B cell (primary cell): ENCODE measurements around the gene JMY. TPM values are rescaled to one million over a fixed set of nuclear protein-coding genes. Genes with fewer than 3 reads are reported as not detected.

Experiments used
- ATAC-seq: fragments of 200-7000 bp; cut with Tn5 transposase; one replicate; pipeline ENCODE4 v1.10.0; 2021; ENCODE audit warnings: low read depth, mild to moderate bottlenecking, moderate number of reproducible peaks, moderate library complexity
- CTCF ChIA-PET: fragments of 350-600 bp; sonication (Branson Sonifier 250); formaldehyde crosslinking; loops from one replicate; lab custom pipeline; 2021; ENCODE audit warnings: antibody characterized with exemption, inconsistent platforms; lab: Charles Lee
- POLR2A ChIA-PET: fragments of 350-600 bp; sonication (Branson Sonifier 250); formaldehyde crosslinking; loops from one replicate; lab custom pipeline; 2021; ENCODE audit warnings: antibody characterized with exemption; lab: Charles Lee
- DNase-seq: peaks from one replicate; pipeline ENCODE4 v3.0.0; 2013
- H2AFZ ChIP-seq: 2 replicates; pipeline ENCODE4 v1.6.1; 2012; ENCODE audit warnings: mild to moderate bottlenecking, low read depth, low read length; ENCODE audit not compliant: insufficient read depth, poor library complexity, severe bottlenecking
- H3K27ac ChIP-seq, 2 donors: 1 replicate in 1 of 2; 2 replicates in 1 of 2; pipeline ENCODE4 v1.5.1; 2012 to 2013; ENCODE audit warnings: low read length in 2 of 2, mild to moderate bottlenecking in 2 of 2, moderate library complexity in 1 of 2
- H3K27me3 ChIP-seq, 4 experiments: fragments of 200-600 bp in 1 of 4; sonication (generic) in 1 of 4; replicated peaks in 1 of 4; 1 replicate in 2 of 4; 2 replicates in 2 of 4; pipeline versions ENCODE4 v1.6.1 to v1.7.0; 2013 to 2016; ENCODE audit warnings: low read length in 3 of 4, mild to moderate bottlenecking in 2 of 4, mixed read lengths in 1 of 4, moderate library complexity in 1 of 4; ENCODE audit not compliant: insufficient read depth in 4 of 4, control insufficient read depth in 3 of 4; ENCODE audit errors: control extremely low read depth in 1 of 4
- H3K36me3 ChIP-seq, 2 experiments: replicated peaks in 1 of 2; 1 replicate in 1 of 2; 2 replicates in 1 of 2; pipeline versions ENCODE4 v1.6.1 to v1.7.1; 2013; ENCODE audit warnings: low read length in 1 of 2; ENCODE audit not compliant: insufficient read depth in 2 of 2, control insufficient read depth in 1 of 2; ENCODE audit errors: control extremely low read depth in 1 of 2, extremely low read depth in 1 of 2
- H3K4me1 ChIP-seq, 2 donors: fragments of 200-600 bp in 1 of 2; sonication (generic) in 1 of 2; 1 replicate in 1 of 2; 2 replicates in 1 of 2; pipeline versions ENCODE4 v1.5.1 to v1.6.1; 2013 to 2017; ENCODE audit warnings: low read length in 2 of 2; ENCODE audit not compliant: control insufficient read depth in 2 of 2, insufficient read depth in 2 of 2
- H3K4me2 ChIP-seq: replicated peaks from 2 replicates; pipeline ENCODE3; 2012; ENCODE audit warnings: mild to moderate bottlenecking, low read depth, low read length; ENCODE audit not compliant: poor library complexity, severe bottlenecking
- H3K4me3 ChIP-seq, 5 experiments: fragments of 200-600 bp in 1 of 5; sonication (generic) in 1 of 5; 1 replicate in 3 of 5; 2 replicates in 2 of 5; pipeline versions ENCODE4 v1.5.1 to v1.7.0; 2011 to 2016; ENCODE audit warnings: low read length in 4 of 5, mild to moderate bottlenecking in 4 of 5, low read depth in 2 of 5, control low read depth in 1 of 5, moderate library complexity in 1 of 5; ENCODE audit not compliant: insufficient read depth in 1 of 5; ENCODE audit errors: control extremely low read depth in 1 of 5, extremely low read depth in 1 of 5
- H3K79me2 ChIP-seq: fragments of 200-600 bp; sonication (generic); one replicate; pipeline ENCODE4 v1.6.0; 2016; ENCODE audit warnings: low read length; ENCODE audit not compliant: control insufficient read depth, insufficient read depth
- H3K9ac ChIP-seq: fragments of 200-600 bp; sonication (generic); 2 replicates; pipeline ENCODE4 v1.6.1; 2017; ENCODE audit warnings: mild to moderate bottlenecking, low read length, moderate library complexity
- H3K9me3 ChIP-seq, 3 donors: one replicate each; pipeline versions ENCODE4 v1.6.1 to v1.7.1; 2013; ENCODE audit warnings: low read length in 2 of 3; ENCODE audit not compliant: control insufficient read depth in 2 of 3, insufficient read depth in 1 of 3; ENCODE audit errors: control extremely low read depth in 1 of 3
- H4K20me1 ChIP-seq: 2 replicates; pipeline ENCODE4 v1.6.0; 2012; ENCODE audit warnings: mild to moderate bottlenecking, low read length; ENCODE audit not compliant: insufficient read depth, control insufficient read depth, poor library complexity, severe bottlenecking
- H3K27ac Mint-ChIP-seq: one replicate; pipeline ENCODE4 v1.8.0; 2021; ENCODE audit warnings: mixed read lengths
- H3K27me3 Mint-ChIP-seq: one replicate; pipeline ENCODE4 v1.8.0; 2021; ENCODE audit warnings: mixed read lengths
- H3K4me1 Mint-ChIP-seq: one replicate; pipeline ENCODE4 v1.8.0; 2021; ENCODE audit warnings: mixed read lengths
- H3K4me3 Mint-ChIP-seq: one replicate; pipeline ENCODE4 v1.8.0; 2021; ENCODE audit warnings: mixed read lengths
- H3K9me3 Mint-ChIP-seq: one replicate; pipeline ENCODE4 v1.8.0; 2022; ENCODE audit warnings: mixed read lengths; ENCODE audit not compliant: insufficient read depth
- EZH2 ChIP-seq: IDR thresholded peaks from 2 replicates; pipeline ENCODE4 v1.6.1; 2012; ENCODE audit warnings: borderline replicate concordance, low read depth, mild to moderate bottlenecking, moderate library complexity, low read length; ENCODE audit not compliant: insufficient read depth, poor library complexity, severe bottlenecking
- WGBS: methylation state at CpG from one replicate; pipeline ENCODE4 v1.1.5; 2013; ENCODE audit warnings: missing lambda C conversion rate; ENCODE audit not compliant: insufficient coverage; 5-methylcytosine and 5-hydroxymethylcytosine counted together
- intact Hi-C: fragments of 100-400 bp; cut with micrococcal nuclease; formaldehyde crosslinking; loops from one replicate; pipeline ENCODE4 v1.10.0; 2022
- polyA plus RNA-seq: library from polyadenylated mRNA; depleted of rRNA; stranded (reverse); fragments of >200 nt; gene quantifications from 2 replicates; pipeline ENCODE4 v1.2.3, GENCODE V29; 2012
- total RNA-seq, 2 donors: library from RNA; stranded (reverse); fragments of 120-200 nt in 1 of 2; gene quantifications; 1 replicate in 1 of 2; 2 replicates in 1 of 2; pipeline versions ENCODE4 v1.2.3 to v1.2.4, GENCODE V29; 2013 to 2022
- TF ChIP-seq, protein P1 (sequence below): fragments of 200-600 bp; IDR thresholded peaks from one replicate; pipeline ENCODE4 v1.8.0; 2022; ENCODE audit warnings: antibody characterized with exemption, mild to moderate bottlenecking

Gene JMY
- total and polyA plus RNA-seq, 2 donors (not counting 1 experiment from before 2014, with no cell fraction given) = 2.7 to 20.5 TPM

DNA sequence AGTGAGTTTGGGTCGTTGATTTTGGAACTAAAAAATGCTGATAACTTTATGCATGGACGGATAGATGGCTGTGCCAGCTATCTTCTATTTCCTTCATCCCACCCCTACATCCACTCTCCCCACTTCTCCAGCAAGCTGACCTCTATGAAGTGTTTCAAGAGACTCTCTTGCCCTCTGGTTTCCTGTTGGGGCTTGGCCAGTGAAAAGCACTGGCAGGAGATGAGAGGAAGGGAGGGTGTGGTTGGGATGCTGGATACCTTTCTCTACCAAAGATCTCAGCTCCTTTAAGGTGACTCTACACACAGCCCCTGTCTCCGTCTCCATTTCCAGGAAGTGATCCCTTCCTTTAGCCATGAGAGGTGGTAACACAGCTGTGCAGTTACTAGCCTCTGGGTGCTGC, 30.0 kb upstream of the JMY start:
- Histone ChIP-seq H2AFZ (no peak overlapping the region), H3K36me3 (no peaks in the 10 kb centered on the region), H4K20me1 (no peaks in the 10 kb centered on the region), H3K4me2 (no peak overlapping the region), H3K79me2 (no peaks in the 10 kb centered on the region), H3K4me1 (no peaks in the 10 kb centered on the region), H3K9me3 (no peaks in the 10 kb centered on the region), H3K4me3 (no peak overlapping the region), H3K27me3 (no peaks in the 10 kb centered on the region), H3K9ac (no peak overlapping the region), H3K27ac (no peak overlapping the region)
- TF ChIP-seq, protein P1, sequence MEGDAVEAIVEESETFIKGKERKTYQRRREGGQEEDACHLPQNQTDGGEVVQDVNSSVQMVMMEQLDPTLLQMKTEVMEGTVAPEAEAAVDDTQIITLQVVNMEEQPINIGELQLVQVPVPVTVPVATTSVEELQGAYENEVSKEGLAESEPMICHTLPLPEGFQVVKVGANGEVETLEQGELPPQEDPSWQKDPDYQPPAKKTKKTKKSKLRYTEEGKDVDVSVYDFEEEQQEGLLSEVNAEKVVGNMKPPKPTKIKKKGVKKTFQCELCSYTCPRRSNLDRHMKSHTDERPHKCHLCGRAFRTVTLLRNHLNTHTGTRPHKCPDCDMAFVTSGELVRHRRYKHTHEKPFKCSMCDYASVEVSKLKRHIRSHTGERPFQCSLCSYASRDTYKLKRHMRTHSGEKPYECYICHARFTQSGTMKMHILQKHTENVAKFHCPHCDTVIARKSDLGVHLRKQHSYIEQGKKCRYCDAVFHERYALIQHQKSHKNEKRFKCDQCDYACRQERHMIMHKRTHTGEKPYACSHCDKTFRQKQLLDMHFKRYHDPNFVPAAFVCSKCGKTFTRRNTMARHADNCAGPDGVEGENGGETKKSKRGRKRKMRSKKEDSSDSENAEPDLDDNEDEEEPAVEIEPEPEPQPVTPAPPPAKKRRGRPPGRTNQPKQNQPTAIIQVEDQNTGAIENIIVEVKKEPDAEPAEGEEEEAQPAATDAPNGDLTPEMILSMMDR = no peak
- no peak for TF ChIP-seq EZH2
- Mint-ChIP-seq H3K27me3 (no peaks in the 10 kb centered on the region), H3K9me3 (no peaks in the 10 kb centered on the region), H3K4me1 (no peaks in the 10 kb centered on the region), H3K4me3 (no peak overlapping the region), H3K27ac (no peak overlapping the region)
- CTCF ChIA-PET = no interaction called here
- POLR2A ChIA-PET = no interaction called here
- intact Hi-C loops = no loop called here
- WGBS = no CpG with 5 or more reads among the region's 3 CpGs
- DNase-seq = no peak
- no peak for ATAC-seq

DNA sequence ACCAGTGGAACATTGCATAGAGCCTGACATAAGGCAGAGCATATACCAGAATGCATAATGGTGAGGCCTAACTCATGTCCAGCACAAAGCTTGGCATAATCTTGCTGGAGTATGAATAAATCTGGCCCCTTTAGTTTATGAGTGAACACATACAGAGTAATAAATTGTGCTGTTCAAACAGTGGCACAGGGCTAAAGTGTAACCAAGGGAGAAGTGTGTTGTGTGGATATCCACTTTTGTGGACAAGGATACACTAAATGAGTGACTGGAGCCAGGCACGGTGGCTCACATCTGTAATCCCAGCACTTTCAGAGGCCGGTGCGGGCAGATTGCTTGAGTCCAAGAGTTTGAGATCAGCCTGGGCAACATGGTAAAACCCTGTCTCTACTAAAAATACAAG, 29.4 kb upstream of the JMY start:
- no peak overlapping the region for H2AFZ ChIP-seq

More for the DNA sequence above, 29.4 kb upstream of the JMY start:
- intact Hi-C loops = no loop called here
- DNase-seq (no peak), ATAC-seq (no peak)
- no peak overlapping the region for H3K4me3 ChIP-seq
- Mint-ChIP-seq H3K27ac (no peak overlapping the region), H3K4me1 (no peaks in the 10 kb centered on the region), H3K9me3 (no peaks in the 10 kb centered on the region), H3K27me3 (no peaks in the 10 kb centered on the region), H3K4me3 (no peak overlapping the region)
- no peaks in the 10 kb centered on the region for H3K9me3 ChIP-seq
- ChIA-PET CTCF (no interaction called here), POLR2A (no interaction called here)
- H3K4me1 ChIP-seq = no peaks in the 10 kb centered on the region
- no peaks in the 10 kb centered on the region for H3K27me3 ChIP-seq
- H3K4me2 ChIP-seq = no peak overlapping the region
- TF ChIP-seq EZH2 = no peak
- TF ChIP-seq, protein P1 = no peak
- no peak overlapping the region for H3K9ac ChIP-seq
- H3K36me3 ChIP-seq = no peaks in the 10 kb centered on the region
- H3K27ac ChIP-seq = no peak overlapping the region
- H3K79me2 ChIP-seq = no peaks in the 10 kb centered on the region
- no peaks in the 10 kb centered on the region for H4K20me1 ChIP-seq
- WGBS = 100% methylated on average over 2 of the region's 3 CpGs
